K562 (cell line): ENCODE results near the gene MYLK2. TPM values are rescaled to one million over a fixed set of nuclear protein-coding genes. Genes with fewer than 3 reads are reported as not detected.

Source experiments
- ATF6 ChIP-seq: sonication (generic); formaldehyde crosslinking; IDR thresholded peaks from 2 replicates; pipeline ENCODE4 v1.4.0; 2020; ENCODE audit warnings: mild to moderate bottlenecking, missing genetic modification reagents
- CHD2 ChIP-seq: IDR thresholded peaks from 2 replicates; pipeline ENCODE4 v1.6.1; 2011; ENCODE audit warnings: low read depth, low read length
- E2F5 ChIP-seq: sonication (generic); formaldehyde crosslinking; IDR thresholded peaks from 2 replicates; pipeline ENCODE4 v1.8.0; 2022; ENCODE audit warnings: mild to moderate bottlenecking, missing genetic modification reagents
- KLF6 ChIP-seq: fragments of 250-450 bp; sonication (Bioruptor Pico); IDR thresholded peaks from 2 replicates; pipeline ENCODE4 v1.4.0; 2020; ENCODE audit warnings: mild to moderate bottlenecking, moderate library complexity, borderline replicate concordance
- MAZ ChIP-seq, 2 experiments: fragments of 450-650 bp in 1 of 2; sonication (generic) in 1 of 2; formaldehyde crosslinking; IDR thresholded peaks in 1 of 2; conservative IDR thresholded peaks in 1 of 2; 2 replicates each; pipeline versions ENCODE4 v1.4.0 to v1.5.0; 2020; ENCODE audit warnings: mild to moderate bottlenecking in 1 of 2, missing genetic modification reagents in 1 of 2
- NCOA2 ChIP-seq, 2 experiments: fragments of 450-650 bp; IDR thresholded peaks; 2 replicates each; pipeline ENCODE4 v1.6.1; 2018; ENCODE audit warnings: mild to moderate bottlenecking in 2 of 2, moderate library complexity in 1 of 2; ENCODE audit not compliant: partially characterized antibody in 2 of 2
- NFRKB ChIP-seq: fragments of 450-650 bp; IDR thresholded peaks from 2 replicates; pipeline ENCODE4 v1.6.1; 2016; ENCODE audit warnings: low read depth
- NR2C1 ChIP-seq, 2 experiments: fragments of 450-650 bp; IDR thresholded peaks; 2 replicates each; pipeline ENCODE4 v1.6.1; 2017; ENCODE audit warnings: mild to moderate bottlenecking in 2 of 2, antibody characterized with exemption in 1 of 2, inconsistent platforms in 1 of 2, missing compliant biosample characterization in 1 of 2, missing genetic modification characterization in 1 of 2
- SUPT5H ChIP-seq: fragments of 450-650 bp; IDR thresholded peaks from 2 replicates; pipeline ENCODE4 v1.6.1; 2016
- TAF1 ChIP-seq: IDR thresholded peaks from 2 replicates; pipeline ENCODE4 v1.6.1; 2011; ENCODE audit warnings: mild to moderate bottlenecking, low read length, moderate library complexity; ENCODE audit not compliant: insufficient read depth, control insufficient read depth, severe bottlenecking; ENCODE audit errors: extremely low read depth
- ZBTB7A ChIP-seq: IDR thresholded peaks from 2 replicates; pipeline ENCODE4 v1.6.1; 2011; ENCODE audit warnings: low read depth, mild to moderate bottlenecking, low read length, moderate library complexity, borderline replicate concordance; ENCODE audit not compliant: control insufficient read depth
- ZKSCAN8 ChIP-seq: fragments of 200-800 bp; sonication (Bioruptor generic); IDR thresholded peaks from 2 replicates; pipeline ENCODE4 v1.6.1; 2016; ENCODE audit warnings: missing genetic modification characterization, missing compliant biosample characterization
- polyA plus RNA-seq, 8 experiments: library from polyadenylated mRNA; depleted of rRNA in 4 of 8; stranded (reverse) in 5 of 8; unstranded in 3 of 8; fragments of >200 nt; fragmentation: Nextera tagmentation in 2 of 8; fragmentation: Illumina TruSeq in 1 of 8; extraction: Ambion mirVana in 2 of 8; extraction: Trizol in 1 of 8; gene quantifications; 2 replicates each; pipeline versions ENCODE4 v1.2.1 to v1.2.3, GENCODE V29; 2011 to 2014; ENCODE audit warnings: inconsistent platforms in 1 of 8, missing spikeins in 1 of 8
- total RNA-seq, 7 experiments: library from RNA; depleted of rRNA in 6 of 7; stranded (reverse); fragments of >200 nt in 6 of 7; fragmentation: Illumina TruSeq in 2 of 7; extraction: Trizol in 2 of 7; gene quantifications; 2 replicates each; pipeline versions ENCODE4 v1.2.1 to v1.2.3, GENCODE V29; 2011 to 2021; ENCODE audit warnings: low replicate concordance in 1 of 7
- TF ChIP-seq, protein P1 (sequence below): fragments of 200-400 bp; formaldehyde crosslinking; IDR thresholded peaks from 2 replicates; pipeline ENCODE4 v1.6.1; 2017; ENCODE audit warnings: mild to moderate bottlenecking, low read depth, low read length, moderate library complexity
- TF ChIP-seq, protein P2 (sequence below): sonication (generic); formaldehyde crosslinking; IDR thresholded peaks from 2 replicates; pipeline ENCODE4 v1.8.0; 2023; ENCODE audit warnings: missing genetic modification reagents, mild to moderate bottlenecking, borderline replicate concordance

MYLK2 gene
- total and polyA plus RNA-seq, 9 of the 15 experiments (the other 6 are each of a cell fraction or from before 2014, with no cell fraction given) = 0.07 to 0.53 (median 0.18) TPM; not detected in 2

GRCh38 chr20:31835977-31836852 is 17.1 kb downstream of the MYLK2 start (continued):
- no peak for TF ChIP-seq E2F5
- no peak for TF ChIP-seq SUPT5H
- TF ChIP-seq, protein P1, sequence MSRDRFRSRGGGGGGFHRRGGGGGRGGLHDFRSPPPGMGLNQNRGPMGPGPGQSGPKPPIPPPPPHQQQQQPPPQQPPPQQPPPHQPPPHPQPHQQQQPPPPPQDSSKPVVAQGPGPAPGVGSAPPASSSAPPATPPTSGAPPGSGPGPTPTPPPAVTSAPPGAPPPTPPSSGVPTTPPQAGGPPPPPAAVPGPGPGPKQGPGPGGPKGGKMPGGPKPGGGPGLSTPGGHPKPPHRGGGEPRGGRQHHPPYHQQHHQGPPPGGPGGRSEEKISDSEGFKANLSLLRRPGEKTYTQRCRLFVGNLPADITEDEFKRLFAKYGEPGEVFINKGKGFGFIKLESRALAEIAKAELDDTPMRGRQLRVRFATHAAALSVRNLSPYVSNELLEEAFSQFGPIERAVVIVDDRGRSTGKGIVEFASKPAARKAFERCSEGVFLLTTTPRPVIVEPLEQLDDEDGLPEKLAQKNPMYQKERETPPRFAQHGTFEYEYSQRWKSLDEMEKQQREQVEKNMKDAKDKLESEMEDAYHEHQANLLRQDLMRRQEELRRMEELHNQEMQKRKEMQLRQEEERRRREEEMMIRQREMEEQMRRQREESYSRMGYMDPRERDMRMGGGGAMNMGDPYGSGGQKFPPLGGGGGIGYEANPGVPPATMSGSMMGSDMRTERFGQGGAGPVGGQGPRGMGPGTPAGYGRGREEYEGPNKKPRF = no peak
- no peak for TF ChIP-seq CHD2
- TF ChIP-seq NCOA2 (IDR thresholded peaks at IDR 0.05; ENCODE audit: partially characterized antibody in 2 of 2) = no peak
- no peak for TF ChIP-seq ATF6
- no peak for TF ChIP-seq KLF6 (CRISPR knock-in tag)
- TF ChIP-seq TAF1 = no peak
- no peak for TF ChIP-seq NR2C1 (IDR thresholded peaks at IDR 0.05)
- no peak for TF ChIP-seq NR2C1 (tag; IDR thresholded peaks at IDR 0.05)
- TF ChIP-seq MAZ (CRISPR knock-in tag; conservative IDR thresholded peaks at IDR 0.05 in 1 of 2, IDR thresholded peaks at IDR 0.05 in 1 of 2) = peak; percentile 84 to 96
- no peak for TF ChIP-seq ZKSCAN8
- peak; percentile 50; the same call in 1 of the 2 replicates for TF ChIP-seq ZBTB7A
- no peak for TF ChIP-seq NFRKB
- TF ChIP-seq, protein P2, sequence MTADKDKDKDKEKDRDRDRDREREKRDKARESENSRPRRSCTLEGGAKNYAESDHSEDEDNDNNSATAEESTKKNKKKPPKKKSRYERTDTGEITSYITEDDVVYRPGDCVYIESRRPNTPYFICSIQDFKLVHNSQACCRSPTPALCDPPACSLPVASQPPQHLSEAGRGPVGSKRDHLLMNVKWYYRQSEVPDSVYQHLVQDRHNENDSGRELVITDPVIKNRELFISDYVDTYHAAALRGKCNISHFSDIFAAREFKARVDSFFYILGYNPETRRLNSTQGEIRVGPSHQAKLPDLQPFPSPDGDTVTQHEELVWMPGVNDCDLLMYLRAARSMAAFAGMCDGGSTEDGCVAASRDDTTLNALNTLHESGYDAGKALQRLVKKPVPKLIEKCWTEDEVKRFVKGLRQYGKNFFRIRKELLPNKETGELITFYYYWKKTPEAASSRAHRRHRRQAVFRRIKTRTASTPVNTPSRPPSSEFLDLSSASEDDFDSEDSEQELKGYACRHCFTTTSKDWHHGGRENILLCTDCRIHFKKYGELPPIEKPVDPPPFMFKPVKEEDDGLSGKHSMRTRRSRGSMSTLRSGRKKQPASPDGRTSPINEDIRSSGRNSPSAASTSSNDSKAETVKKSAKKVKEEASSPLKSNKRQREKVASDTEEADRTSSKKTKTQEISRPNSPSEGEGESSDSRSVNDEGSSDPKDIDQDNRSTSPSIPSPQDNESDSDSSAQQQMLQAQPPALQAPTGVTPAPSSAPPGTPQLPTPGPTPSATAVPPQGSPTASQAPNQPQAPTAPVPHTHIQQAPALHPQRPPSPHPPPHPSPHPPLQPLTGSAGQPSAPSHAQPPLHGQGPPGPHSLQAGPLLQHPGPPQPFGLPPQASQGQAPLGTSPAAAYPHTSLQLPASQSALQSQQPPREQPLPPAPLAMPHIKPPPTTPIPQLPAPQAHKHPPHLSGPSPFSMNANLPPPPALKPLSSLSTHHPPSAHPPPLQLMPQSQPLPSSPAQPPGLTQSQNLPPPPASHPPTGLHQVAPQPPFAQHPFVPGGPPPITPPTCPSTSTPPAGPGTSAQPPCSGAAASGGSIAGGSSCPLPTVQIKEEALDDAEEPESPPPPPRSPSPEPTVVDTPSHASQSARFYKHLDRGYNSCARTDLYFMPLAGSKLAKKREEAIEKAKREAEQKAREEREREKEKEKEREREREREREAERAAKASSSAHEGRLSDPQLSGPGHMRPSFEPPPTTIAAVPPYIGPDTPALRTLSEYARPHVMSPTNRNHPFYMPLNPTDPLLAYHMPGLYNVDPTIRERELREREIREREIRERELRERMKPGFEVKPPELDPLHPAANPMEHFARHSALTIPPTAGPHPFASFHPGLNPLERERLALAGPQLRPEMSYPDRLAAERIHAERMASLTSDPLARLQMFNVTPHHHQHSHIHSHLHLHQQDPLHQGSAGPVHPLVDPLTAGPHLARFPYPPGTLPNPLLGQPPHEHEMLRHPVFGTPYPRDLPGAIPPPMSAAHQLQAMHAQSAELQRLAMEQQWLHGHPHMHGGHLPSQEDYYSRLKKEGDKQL (CRISPR knock-in tag) = no peak
